ENCODE data around the gene ANKH.

ANKH gene

DNA sequence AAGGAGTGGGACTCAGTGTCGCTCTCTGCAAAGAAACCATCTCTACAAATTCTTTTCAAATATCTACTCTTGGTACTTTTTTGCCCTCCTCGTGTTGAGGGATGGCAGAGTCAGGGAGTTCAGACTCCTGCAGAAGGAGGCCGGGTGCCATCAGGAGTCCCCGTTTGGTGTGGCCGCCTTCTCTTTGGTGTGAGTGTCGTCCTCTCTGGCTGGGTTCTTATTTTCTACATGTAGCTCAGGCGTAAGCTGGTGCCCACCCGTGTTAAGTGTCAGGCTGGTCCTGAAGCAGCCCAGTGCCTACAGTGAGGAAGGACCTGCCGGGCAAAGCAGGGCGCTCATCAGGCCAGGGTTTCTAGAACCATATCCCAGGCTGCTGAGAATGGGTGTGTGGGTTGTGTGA, 170.0 kb downstream of the ANKH start:
- Histone ChIP-seq H3K4me1 (ENCODE audit: control insufficient read depth, low read length) (peaks cover 16% of the 10 kb centered on the region), H3K27ac (ENCODE audit: low read depth, low read length) (no peak overlapping the region), H3K9me3 (ENCODE audit: control insufficient read depth, insufficient read depth, low read length) (no peaks in the 10 kb centered on the region), H3K36me3 (ENCODE audit: control insufficient read depth, low read length) (peaks cover 79% of the 10 kb centered on the region), H3K27me3 (ENCODE audit: control insufficient read depth, low read length) (no peaks in the 10 kb centered on the region), H3K4me3 (ENCODE audit: low read length) (no peak overlapping the region), H3F3A (ENCODE audit: control insufficient read depth, insufficient read depth) (peaks cover 6% of the 10 kb centered on the region; the same call in 1 of the 2 replicates), H3K4me2 (ENCODE audit: low read length) (no peak overlapping the region), H3K9me2 (replicated peaks; ENCODE audit: control insufficient read depth, low read length) (no peaks in the 10 kb centered on the region), H4K20me1 (ENCODE audit: control insufficient read depth, insufficient read depth, low read depth, low read length) (no peaks in the 10 kb centered on the region), H3K79me2 (ENCODE audit: control insufficient read depth, low read length) (peaks cover 4% of the 10 kb centered on the region; the same call in 1 of the 2 replicates)
- TF ChIP-seq EZH2phosphoT487 (IDR thresholded peaks at IDR 0.05; ENCODE audit: borderline replicate concordance, low read length) = no peak
- TF ChIP-seq, protein P1, sequence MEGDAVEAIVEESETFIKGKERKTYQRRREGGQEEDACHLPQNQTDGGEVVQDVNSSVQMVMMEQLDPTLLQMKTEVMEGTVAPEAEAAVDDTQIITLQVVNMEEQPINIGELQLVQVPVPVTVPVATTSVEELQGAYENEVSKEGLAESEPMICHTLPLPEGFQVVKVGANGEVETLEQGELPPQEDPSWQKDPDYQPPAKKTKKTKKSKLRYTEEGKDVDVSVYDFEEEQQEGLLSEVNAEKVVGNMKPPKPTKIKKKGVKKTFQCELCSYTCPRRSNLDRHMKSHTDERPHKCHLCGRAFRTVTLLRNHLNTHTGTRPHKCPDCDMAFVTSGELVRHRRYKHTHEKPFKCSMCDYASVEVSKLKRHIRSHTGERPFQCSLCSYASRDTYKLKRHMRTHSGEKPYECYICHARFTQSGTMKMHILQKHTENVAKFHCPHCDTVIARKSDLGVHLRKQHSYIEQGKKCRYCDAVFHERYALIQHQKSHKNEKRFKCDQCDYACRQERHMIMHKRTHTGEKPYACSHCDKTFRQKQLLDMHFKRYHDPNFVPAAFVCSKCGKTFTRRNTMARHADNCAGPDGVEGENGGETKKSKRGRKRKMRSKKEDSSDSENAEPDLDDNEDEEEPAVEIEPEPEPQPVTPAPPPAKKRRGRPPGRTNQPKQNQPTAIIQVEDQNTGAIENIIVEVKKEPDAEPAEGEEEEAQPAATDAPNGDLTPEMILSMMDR (IDR thresholded peaks at IDR 0.05; ENCODE audit: low read depth, low read length, poor library complexity, severe bottlenecking) = no peak

- Histone ChIP-seq H3K36me3 (ENCODE audit: control insufficient read depth, low read length) (peaks cover 79% of the 10 kb centered on the region), H3K79me2 (ENCODE audit: control insufficient read depth, low read length) (peaks cover 4% of the 10 kb centered on the region; the same call in 1 of the 2 replicates), H3K27ac (ENCODE audit: low read depth, low read length) (no peak overlapping the region), H3K4me2 (ENCODE audit: low read length) (no peak overlapping the region), H3K27me3 (ENCODE audit: control insufficient read depth, low read length) (no peaks in the 10 kb centered on the region), H3K4me3 (ENCODE audit: low read length) (no peak overlapping the region), H3F3A (ENCODE audit: control insufficient read depth, insufficient read depth) (no peaks in the 10 kb centered on the region), H3K9me2 (replicated peaks; ENCODE audit: control insufficient read depth, low read length) (no peaks in the 10 kb centered on the region), H3K4me1 (ENCODE audit: control insufficient read depth, low read length) (peaks cover 8% of the 10 kb centered on the region), H4K20me1 (ENCODE audit: control insufficient read depth, insufficient read depth, low read depth, low read length) (no peaks in the 10 kb centered on the region), H3K9me3 (ENCODE audit: control insufficient read depth, insufficient read depth, low read length) (no peaks in the 10 kb centered on the region)
- no peak for TF ChIP-seq EZH2phosphoT487 (IDR thresholded peaks at IDR 0.05; ENCODE audit: borderline replicate concordance, low read length)
Measured at GRCh38 chr5:14700478-14701436, 170.8 kb downstream of the ANKH start.

DNA sequence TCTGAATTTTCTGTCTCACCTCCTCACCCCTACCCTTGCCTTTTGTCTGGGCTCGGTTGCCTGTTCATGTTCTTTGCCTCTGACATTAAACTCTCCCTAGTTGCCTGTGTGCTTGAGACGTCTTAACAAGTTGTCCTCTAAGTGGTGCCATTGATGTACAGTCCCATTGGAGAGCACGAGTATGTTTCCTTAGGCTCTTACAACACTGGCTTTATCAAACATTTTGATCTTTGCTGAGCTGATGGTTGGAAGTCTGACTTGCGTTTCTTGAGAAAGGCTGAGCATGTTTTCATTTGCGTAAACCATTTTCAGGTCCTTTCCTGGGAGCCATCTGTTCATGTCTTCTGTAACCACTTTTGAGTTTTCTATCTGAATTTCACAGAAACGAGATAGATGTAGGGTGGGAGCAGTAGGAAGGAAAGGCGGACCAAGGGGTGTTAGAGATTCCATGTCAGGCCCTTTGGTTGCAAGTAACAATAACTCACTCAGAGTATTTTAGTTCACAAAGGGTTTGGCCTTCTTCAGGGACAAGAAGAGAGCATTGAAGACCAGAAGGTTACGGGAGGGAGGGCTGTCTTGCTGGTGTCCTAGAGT, 171.7 kb downstream of the ANKH start:
- Histone ChIP-seq H4K20me1 (ENCODE audit: control insufficient read depth, insufficient read depth, low read depth, low read length) (no peaks in the 10 kb centered on the region), H3K27me3 (ENCODE audit: control insufficient read depth, low read length) (no peaks in the 10 kb centered on the region), H3K9me3 (ENCODE audit: control insufficient read depth, insufficient read depth, low read length) (no peaks in the 10 kb centered on the region), H3K4me2 (ENCODE audit: low read length) (no peak overlapping the region), H3K4me1 (ENCODE audit: control insufficient read depth, low read length) (no peaks in the 10 kb centered on the region; the same call in 1 of the 2 replicates), H3K9me2 (replicated peaks; ENCODE audit: control insufficient read depth, low read length) (no peaks in the 10 kb centered on the region), H3K27ac (ENCODE audit: low read depth, low read length) (no peak overlapping the region), H3F3A (ENCODE audit: control insufficient read depth, insufficient read depth) (no peaks in the 10 kb centered on the region), H3K4me3 (ENCODE audit: low read length) (no peak overlapping the region), H3K79me2 (ENCODE audit: control insufficient read depth, low read length) (peaks cover 2% of the 10 kb centered on the region; the same call in 1 of the 2 replicates), H3K36me3 (ENCODE audit: control insufficient read depth, low read length) (peaks cover 79% of the 10 kb centered on the region)
- TF ChIP-seq, protein P1 (IDR thresholded peaks at IDR 0.05; ENCODE audit: low read depth, low read length, poor library complexity, severe bottlenecking) = no peak
- TF ChIP-seq EZH2phosphoT487 (IDR thresholded peaks at IDR 0.05; ENCODE audit: borderline replicate concordance, low read length) = no peak

Data from DOHH2 (cell line).